Brain pericyte (primary cell): ENCODE data around the gene PGK2.

Experiments
- DNase-seq: peaks from one replicate; pipeline ENCODE4 v3.0.0-alpha.2; 2012; ENCODE audit warnings: low read depth, low spot score

Gene PGK2

DNA sequence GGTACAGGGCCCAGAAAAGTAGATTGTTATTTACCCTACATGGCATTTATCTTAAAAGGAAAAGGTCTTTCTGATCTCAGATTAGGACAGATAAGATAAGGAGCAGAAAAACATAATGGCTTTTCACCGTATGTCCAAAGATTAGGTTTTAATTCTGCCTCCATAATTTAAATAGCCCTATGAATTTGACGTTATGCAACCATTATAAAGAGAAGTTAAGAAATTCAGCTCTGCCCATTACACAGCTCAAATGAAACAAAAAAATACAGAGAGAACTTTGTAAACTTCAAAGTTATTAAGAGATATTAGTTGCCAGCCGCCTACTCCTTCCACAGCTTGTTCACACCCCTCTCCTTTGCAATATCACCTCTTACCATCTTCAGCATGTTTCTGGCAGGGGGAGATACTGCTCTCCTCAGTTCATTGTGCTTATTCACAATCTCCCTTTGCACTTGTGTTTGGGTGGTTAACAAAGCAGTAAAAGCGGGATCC is 51.0 kb downstream of the PGK2 start:
- DNase-seq, result no peak
